ENCODE results near the gene VPS4A. TPM values are rescaled to one million over a fixed set of nuclear protein-coding genes. Genes with fewer than 3 reads are reported as not detected.

VPS4A gene
- total RNA-seq, 1 experiment from 2014 or later, result 27.3 TPM

DNA sequence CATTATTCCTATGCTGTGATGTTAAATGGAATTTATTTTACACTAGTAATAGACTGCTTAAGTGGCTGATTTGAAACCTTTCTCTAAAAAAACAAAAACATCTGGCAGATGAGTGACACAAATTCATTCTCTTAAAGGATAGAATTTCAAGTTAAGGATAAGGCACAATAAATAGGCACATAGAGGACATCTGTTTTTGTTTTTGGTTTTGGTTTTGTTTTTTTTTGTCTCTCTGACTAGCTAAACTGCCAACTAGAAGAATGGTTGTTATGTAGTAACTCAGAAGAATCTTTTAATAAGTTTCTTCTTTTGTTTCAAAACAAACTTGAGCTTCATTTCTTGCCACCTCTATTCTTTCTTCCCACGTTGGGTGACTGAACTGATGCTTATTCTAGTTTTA, 5.1 kb upstream of the VPS4A start:
- Histone ChIP-seq H3K4me3 (ENCODE audit: low read length) (no peak overlapping the region), H3K9me3 (ENCODE audit: low read length) (no peaks in the 10 kb centered on the region), H3K36me3 (ENCODE audit: low read depth, low read length) (no peaks in the 10 kb centered on the region), H2AFZ (ENCODE audit: low read length) (no peak overlapping the region), H4K20me1 (ENCODE audit: low read length) (no peaks in the 10 kb centered on the region), H3K27me3 (ENCODE audit: low read length) (no peaks in the 10 kb centered on the region), H3F3A (ENCODE audit: low read length, unreplicated experiment) (no peaks in the 10 kb centered on the region), H3K27ac (ENCODE audit: low read length) (no peak overlapping the region), H3K4me2 (ENCODE audit: low read length) (no peak overlapping the region), H3K79me2 (ENCODE audit: low read length) (no peaks in the 10 kb centered on the region), H3K9ac (ENCODE audit: low read length) (no peak overlapping the region), H3K9me2 (replicated peaks; ENCODE audit: low read length) (no peaks in the 10 kb centered on the region), H3K4me1 (ENCODE audit: insufficient read depth, low read length) (no peaks in the 10 kb centered on the region)
- intact Hi-C loops (cut with micrococcal nuclease), result no loop called here
- TF ChIP-seq EZH2 (IDR thresholded peaks at IDR 0.05; ENCODE audit: low read length, unreplicated experiment) (no peak), EZH2phosphoT487 (IDR thresholded peaks at IDR 0.05; ENCODE audit: borderline replicate concordance, low read length) (no peak)
- TF ChIP-seq, protein P1, sequence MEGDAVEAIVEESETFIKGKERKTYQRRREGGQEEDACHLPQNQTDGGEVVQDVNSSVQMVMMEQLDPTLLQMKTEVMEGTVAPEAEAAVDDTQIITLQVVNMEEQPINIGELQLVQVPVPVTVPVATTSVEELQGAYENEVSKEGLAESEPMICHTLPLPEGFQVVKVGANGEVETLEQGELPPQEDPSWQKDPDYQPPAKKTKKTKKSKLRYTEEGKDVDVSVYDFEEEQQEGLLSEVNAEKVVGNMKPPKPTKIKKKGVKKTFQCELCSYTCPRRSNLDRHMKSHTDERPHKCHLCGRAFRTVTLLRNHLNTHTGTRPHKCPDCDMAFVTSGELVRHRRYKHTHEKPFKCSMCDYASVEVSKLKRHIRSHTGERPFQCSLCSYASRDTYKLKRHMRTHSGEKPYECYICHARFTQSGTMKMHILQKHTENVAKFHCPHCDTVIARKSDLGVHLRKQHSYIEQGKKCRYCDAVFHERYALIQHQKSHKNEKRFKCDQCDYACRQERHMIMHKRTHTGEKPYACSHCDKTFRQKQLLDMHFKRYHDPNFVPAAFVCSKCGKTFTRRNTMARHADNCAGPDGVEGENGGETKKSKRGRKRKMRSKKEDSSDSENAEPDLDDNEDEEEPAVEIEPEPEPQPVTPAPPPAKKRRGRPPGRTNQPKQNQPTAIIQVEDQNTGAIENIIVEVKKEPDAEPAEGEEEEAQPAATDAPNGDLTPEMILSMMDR (conservative IDR thresholded peaks at IDR 0.05; ENCODE audit: low read depth, low read length), result no peak
- no TSS peak for BruUV-seq (replicated peaks)
- ChIA-PET POLR2A (ENCODE audit: unreplicated experiment) (no interaction called here), CTCF (no interaction called here)
- DNase-seq, result no peak
- no peak for ATAC-seq

DNA sequence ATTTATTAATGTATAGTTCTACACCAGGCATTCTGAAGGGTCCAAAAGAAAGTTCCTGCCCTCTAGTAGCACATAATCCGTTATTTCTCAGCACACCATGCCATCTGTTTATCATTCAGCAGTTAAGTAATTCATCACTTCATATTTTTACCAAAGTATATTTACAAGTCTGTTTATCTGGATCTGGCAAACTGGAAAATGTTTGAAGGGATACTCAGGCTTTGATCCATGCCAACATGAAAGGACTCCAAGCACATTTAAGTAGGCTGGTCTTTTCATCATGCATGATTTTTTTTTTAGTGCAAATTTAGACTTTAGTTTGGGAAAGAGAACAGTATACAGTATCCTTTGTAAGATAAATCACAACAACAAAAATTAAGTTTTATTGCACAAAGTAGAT, 4.1 kb upstream of the VPS4A start:
- BruUV-seq (replicated peaks), result no TSS peak
- Histone ChIP-seq H3K36me3 (ENCODE audit: low read depth, low read length) (no peaks in the 10 kb centered on the region), H3K4me3 (ENCODE audit: low read length) (no peak overlapping the region), H3K4me2 (ENCODE audit: low read length) (no peak overlapping the region), H2AFZ (ENCODE audit: low read length) (no peak overlapping the region), H3K27ac (ENCODE audit: low read length) (no peak overlapping the region), H3K27me3 (ENCODE audit: low read length) (no peaks in the 10 kb centered on the region), H4K20me1 (ENCODE audit: low read length) (no peaks in the 10 kb centered on the region), H3K9me3 (ENCODE audit: low read length) (no peaks in the 10 kb centered on the region), H3K9me2 (replicated peaks; ENCODE audit: low read length) (no peaks in the 10 kb centered on the region), H3F3A (ENCODE audit: low read length, unreplicated experiment) (no peaks in the 10 kb centered on the region), H3K9ac (ENCODE audit: low read length) (no peak overlapping the region), H3K79me2 (ENCODE audit: low read length) (peaks cover 7% of the 10 kb centered on the region), H3K4me1 (ENCODE audit: insufficient read depth, low read length) (no peaks in the 10 kb centered on the region)
- DNase-seq, result no peak
- ATAC-seq, result no peak
- TF ChIP-seq EZH2phosphoT487 (IDR thresholded peaks at IDR 0.05; ENCODE audit: borderline replicate concordance, low read length), result no peak
- TF ChIP-seq, protein P1 (conservative IDR thresholded peaks at IDR 0.05; ENCODE audit: low read depth, low read length), result no peak
- no peak for TF ChIP-seq EZH2 (IDR thresholded peaks at IDR 0.05; ENCODE audit: low read length, unreplicated experiment)
- POLR2A ChIA-PET (ENCODE audit: unreplicated experiment), result no interaction called here
- CTCF ChIA-PET, result no interaction called here
- intact Hi-C loops (cut with micrococcal nuclease), result no loop called here

DNA sequence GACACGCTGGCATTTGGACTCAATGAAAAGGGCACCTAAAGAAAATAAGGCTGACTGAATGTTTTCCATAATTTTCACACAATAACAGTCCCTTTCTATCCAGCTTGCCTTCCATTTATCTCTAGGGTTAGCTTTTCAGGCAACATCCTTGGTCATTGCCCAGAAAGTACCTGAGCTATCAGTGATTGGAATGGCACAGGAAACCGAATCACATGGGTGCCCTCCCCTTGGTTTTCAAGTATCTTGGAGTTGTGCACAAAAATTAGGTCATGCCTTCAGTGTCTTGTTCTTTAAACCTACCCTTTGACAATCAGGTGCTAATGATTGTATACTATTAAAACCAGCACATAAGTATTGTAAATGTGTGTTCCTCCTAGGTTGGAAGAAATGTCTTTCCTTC, 3.3 kb upstream of the VPS4A start:
- no peak for TF ChIP-seq EZH2 (IDR thresholded peaks at IDR 0.05; ENCODE audit: low read length, unreplicated experiment)
- TF ChIP-seq, protein P1 (conservative IDR thresholded peaks at IDR 0.05; ENCODE audit: low read depth, low read length), result no peak
- no peak for TF ChIP-seq EZH2phosphoT487 (IDR thresholded peaks at IDR 0.05; ENCODE audit: borderline replicate concordance, low read length)
- Histone ChIP-seq H3K4me3 (ENCODE audit: low read length) (no peak overlapping the region), H3F3A (ENCODE audit: low read length, unreplicated experiment) (no peaks in the 10 kb centered on the region), H3K27me3 (ENCODE audit: low read length) (no peaks in the 10 kb centered on the region), H3K4me1 (ENCODE audit: insufficient read depth, low read length) (no peaks in the 10 kb centered on the region), H3K9me2 (replicated peaks; ENCODE audit: low read length) (no peaks in the 10 kb centered on the region), H2AFZ (ENCODE audit: low read length) (no peak overlapping the region), H3K4me2 (ENCODE audit: low read length) (no peak overlapping the region), H3K27ac (ENCODE audit: low read length) (no peak overlapping the region), H3K79me2 (ENCODE audit: low read length) (peaks cover 13% of the 10 kb centered on the region), H3K9ac (ENCODE audit: low read length) (no peak overlapping the region), H4K20me1 (ENCODE audit: low read length) (no peaks in the 10 kb centered on the region), H3K9me3 (ENCODE audit: low read length) (no peaks in the 10 kb centered on the region), H3K36me3 (ENCODE audit: low read depth, low read length) (no peaks in the 10 kb centered on the region)
- DNase-seq, result no peak
- ChIA-PET CTCF (no interaction called here), POLR2A (ENCODE audit: unreplicated experiment) (no interaction called here)
- BruUV-seq (replicated peaks), result no TSS peak
- intact Hi-C loops (cut with micrococcal nuclease), result no loop called here
- no peak for ATAC-seq
